Tibial artery (tissue), 4 donors: ENCODE data around the gene TBC1D4.

Experiments used
- DNase-seq, 2 donors: peaks; one replicate each; pipeline ENCODE4 v3.0.0-alpha.2; 2019
- H3K27ac ChIP-seq, 2 donors: fragments of 200-600 bp; sonication (generic) in 1 of 2; 1 replicate in 1 of 2; 2 replicates in 1 of 2; pipeline ENCODE4 v1.5.1; 2018 to 2019; ENCODE audit warnings: mild to moderate bottlenecking in 1 of 2
- H3K27me3 ChIP-seq, 2 donors: fragments of 200-600 bp; sonication (generic) in 1 of 2; one replicate each; pipeline versions ENCODE4 v1.5.1 to v1.6.0; 2016 to 2019
- H3K36me3 ChIP-seq, 3 donors: fragments of 200-600 bp; sonication (generic) in 2 of 3; one replicate each; pipeline ENCODE4 v1.5.1; 2016 to 2019; ENCODE audit warnings: mild to moderate bottlenecking in 2 of 3
- H3K4me1 ChIP-seq, 4 donors: fragments of 200-600 bp; sonication (generic) in 2 of 4; 1 replicate in 3 of 4; 2 replicates in 1 of 4; pipeline ENCODE4 v1.5.1; 2016 to 2019
- H3K4me3 ChIP-seq, 2 donors: fragments of 200-600 bp; sonication (generic) in 1 of 2; 1 replicate in 1 of 2; 2 replicates in 1 of 2; pipeline ENCODE4 v1.5.1; 2018 to 2019; ENCODE audit warnings: mild to moderate bottlenecking in 2 of 2
- H3K9me3 ChIP-seq, 3 donors: fragments of 200-600 bp; sonication (generic) in 1 of 3; one replicate each; pipeline ENCODE4 v1.5.1; 2016 to 2019
- CTCF ChIP-seq, 2 experiments: fragments of 200-600 bp in 1 of 2; fragments of 450-650 bp in 1 of 2; IDR thresholded peaks; one replicate each; pipeline ENCODE4 v1.5.1; 2017 to 2019; ENCODE audit warnings: antibody characterized with exemption in 2 of 2, mild to moderate bottlenecking in 1 of 2, moderate library complexity in 1 of 2
- intact Hi-C: fragments of 100-400 bp; cut with DNase I; formaldehyde crosslinking; loops from one replicate; pipeline ENCODE4 v1.15.0; 2023; ENCODE audit warnings: low total_unique reads

TBC1D4 gene

GRCh38 chr13:75419656-75420055 is 62.3 kb downstream of the TBC1D4 start:
- no peak for TF ChIP-seq CTCF (IDR thresholded peaks at IDR 0.05)
- no peaks in the 10 kb centered on the region for H3K9me3 ChIP-seq
- intact Hi-C loops: no loop called here
- H3K27me3 ChIP-seq: no peaks in the 10 kb centered on the region
- H3K27ac ChIP-seq: no peak overlapping the region
- no peaks in the 10 kb centered on the region for H3K36me3 ChIP-seq
- no peak overlapping the region for H3K4me3 ChIP-seq
- DNase-seq: no peak
- H3K4me1 ChIP-seq: peaks cover 0 to 40% (median 22%) of the 10 kb centered on the region in 4 donors

- intact Hi-C loops: no loop called here
- DNase-seq: no peak
- H3K36me3 ChIP-seq: no peaks in the 10 kb centered on the region
- H3K4me1 ChIP-seq: peaks cover 0 to 40% (median 22%) of the 10 kb centered on the region in 4 donors
- H3K4me3 ChIP-seq: no peak overlapping the region
- H3K27ac ChIP-seq: no peak overlapping the region
- H3K9me3 ChIP-seq: no peaks in the 10 kb centered on the region
- no peaks in the 10 kb centered on the region for H3K27me3 ChIP-seq
- no peak for TF ChIP-seq CTCF (IDR thresholded peaks at IDR 0.05)
Measured at GRCh38 chr13:75418997-75419396, 63.0 kb downstream of the TBC1D4 start.

DNA sequence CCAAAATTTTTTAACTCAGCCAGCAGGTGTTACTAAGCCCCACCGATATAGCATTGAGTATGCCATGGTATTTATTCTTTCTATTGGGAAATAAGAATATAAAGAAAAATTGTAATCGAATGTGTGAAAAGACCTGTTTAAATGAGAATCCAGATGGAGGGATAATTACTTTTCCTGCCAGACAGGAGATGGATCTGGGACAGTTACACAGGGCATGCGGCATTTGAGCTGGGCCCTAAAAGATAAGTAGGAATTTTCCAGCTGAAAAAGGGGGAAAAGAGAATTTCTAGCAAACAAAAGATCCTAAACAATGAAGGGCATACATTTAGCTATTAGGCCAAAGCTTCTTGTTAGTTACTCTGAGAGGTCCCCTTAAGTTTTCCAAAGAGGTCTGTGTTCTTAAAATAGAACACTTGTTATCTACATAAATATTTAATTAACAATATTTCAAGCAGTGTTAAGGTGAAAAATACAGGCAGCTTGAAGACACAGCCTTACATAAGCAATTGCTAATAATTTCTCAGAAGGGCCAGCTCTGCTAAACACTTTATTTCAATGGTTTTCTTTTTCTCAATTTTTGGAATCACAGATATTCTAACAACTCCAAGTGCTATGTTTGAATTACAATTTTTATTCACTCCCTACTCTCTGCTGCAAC is 63.7 kb downstream of the TBC1D4 start:
- no peak for TF ChIP-seq CTCF (IDR thresholded peaks at IDR 0.05)
- Histone ChIP-seq H3K36me3 (no peaks in the 10 kb centered on the region), H3K4me1 (peaks cover 0 to 40% (median 22%) of the 10 kb centered on the region in 4 donors), H3K27me3 (no peaks in the 10 kb centered on the region), H3K4me3 (no peak overlapping the region), H3K27ac (no peak overlapping the region), H3K9me3 (no peaks in the 10 kb centered on the region)
- no peak for DNase-seq
- intact Hi-C loops: no loop called here

DNA sequence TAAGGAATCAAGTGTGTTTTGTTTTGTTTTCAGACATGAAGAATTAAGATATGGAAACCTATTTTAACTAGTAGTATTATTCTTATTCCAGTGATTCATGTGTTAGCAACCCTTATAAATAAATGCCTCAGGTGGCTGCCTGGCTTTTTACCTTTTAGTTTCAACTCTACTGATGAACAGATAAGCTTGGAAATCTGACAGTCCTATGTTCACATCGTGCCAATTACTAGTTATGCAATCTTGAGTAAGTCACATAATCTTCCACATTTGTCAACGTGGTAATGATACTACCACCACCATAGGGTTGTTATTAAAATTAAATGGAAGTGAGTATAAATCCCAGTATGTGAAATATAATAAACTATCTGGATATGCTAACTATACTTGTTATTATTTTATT is 64.3 kb downstream of the TBC1D4 start:
- H3K36me3 ChIP-seq: no peaks in the 10 kb centered on the region
- H3K9me3 ChIP-seq: no peaks in the 10 kb centered on the region
- DNase-seq: no peak
- no peaks in the 10 kb centered on the region for H3K27me3 ChIP-seq
- intact Hi-C loops: no loop called here
- H3K4me1 ChIP-seq: peaks cover 0 to 40% (median 22%) of the 10 kb centered on the region in 4 donors
- H3K4me3 ChIP-seq: no peak overlapping the region
- H3K27ac ChIP-seq: no peak overlapping the region
- TF ChIP-seq CTCF (IDR thresholded peaks at IDR 0.05): no peak

DNA sequence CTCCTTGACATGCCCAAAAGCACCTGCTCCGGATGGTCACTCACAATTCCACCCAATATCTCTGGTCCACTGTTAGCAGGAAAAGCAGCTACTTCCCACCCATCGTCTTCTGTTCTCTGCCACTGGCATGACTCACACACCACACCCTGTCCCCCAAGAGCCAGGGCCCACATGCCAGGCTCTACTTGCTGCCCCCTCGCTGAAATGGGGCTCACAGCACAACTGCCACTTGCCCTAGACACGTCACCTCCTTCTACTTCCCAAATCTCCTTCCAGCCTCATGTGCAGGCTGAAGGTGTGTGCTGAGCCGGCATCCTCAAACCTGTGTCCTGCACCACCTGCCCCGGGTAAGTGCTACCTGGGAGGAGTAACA is 65.0 kb downstream of the TBC1D4 start:
- no peaks in the 10 kb centered on the region for H3K36me3 ChIP-seq
- no peak for TF ChIP-seq CTCF (IDR thresholded peaks at IDR 0.05)
- peaks cover 0 to 40% (median 22%) of the 10 kb centered on the region in 4 donors for H3K4me1 ChIP-seq
- H3K27me3 ChIP-seq: no peaks in the 10 kb centered on the region
- intact Hi-C loops: no loop called here
- no peaks in the 10 kb centered on the region for H3K9me3 ChIP-seq
- H3K27ac ChIP-seq: no peak overlapping the region
- H3K4me3 ChIP-seq: no peak overlapping the region
- DNase-seq: no peak
